Activated CD4-positive, alpha-beta T cell treated with anti-CD3 and anti-CD28 coated beads, Interleukin-2, amount 50 U/mL, for 16 hours (primary cell): ENCODE data around the gene MICAL2.

ENCODE experiments used
- DNase-seq: peaks from one replicate; pipeline ENCODE4 v3.0.0-alpha.2; 2020

MICAL2 gene

DNA sequence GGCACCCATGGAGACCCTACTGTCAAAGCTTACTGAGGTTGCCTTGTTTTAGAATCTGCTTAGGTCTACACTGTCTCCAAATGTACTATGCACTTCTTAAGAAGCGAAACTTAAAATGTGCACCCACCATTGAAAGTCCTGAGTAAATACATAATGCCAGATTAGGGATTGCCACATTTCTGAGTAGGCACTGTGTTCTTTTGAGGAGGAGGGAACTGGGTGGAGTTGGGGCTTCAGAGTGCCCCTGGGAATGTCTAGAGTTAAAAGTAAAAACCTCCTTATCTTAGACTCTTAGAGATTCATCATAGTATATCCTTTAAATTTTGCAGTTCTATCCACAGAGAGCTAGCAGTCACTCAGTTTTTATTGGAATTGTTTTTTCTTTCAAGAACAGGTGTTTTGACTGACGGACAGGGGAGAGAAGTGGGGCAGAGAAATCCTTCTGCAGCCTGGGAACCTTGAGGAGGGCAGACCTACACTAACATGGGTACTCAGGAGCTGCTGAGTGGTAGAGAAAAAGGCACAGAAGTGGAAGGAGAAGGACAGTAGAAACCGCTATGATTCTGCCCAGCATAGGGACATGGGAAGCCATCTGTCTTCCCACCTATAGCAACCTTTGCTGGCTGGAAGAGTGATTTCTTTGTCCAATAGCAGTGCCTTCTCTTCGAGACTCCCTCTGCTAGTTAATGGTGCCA, 33.4 kb upstream of the MICAL2 start:
- no peak for DNase-seq

GRCh38 chr11:12077535-12078280, 32.7 kb upstream of the MICAL2 start:
- DNase-seq = no peak

- DNase-seq = no peak
These were observed 30.4 kb upstream of the MICAL2 start for GRCh38 chr11:12079726-12080556.

- DNase-seq = no peak
These were observed 27.0 kb upstream of the MICAL2 start for GRCh38 chr11:12083380-12083779.

- DNase-seq = no peak
These were observed 26.1 kb upstream of the MICAL2 start for GRCh38 chr11:12084256-12084655.

DNA sequence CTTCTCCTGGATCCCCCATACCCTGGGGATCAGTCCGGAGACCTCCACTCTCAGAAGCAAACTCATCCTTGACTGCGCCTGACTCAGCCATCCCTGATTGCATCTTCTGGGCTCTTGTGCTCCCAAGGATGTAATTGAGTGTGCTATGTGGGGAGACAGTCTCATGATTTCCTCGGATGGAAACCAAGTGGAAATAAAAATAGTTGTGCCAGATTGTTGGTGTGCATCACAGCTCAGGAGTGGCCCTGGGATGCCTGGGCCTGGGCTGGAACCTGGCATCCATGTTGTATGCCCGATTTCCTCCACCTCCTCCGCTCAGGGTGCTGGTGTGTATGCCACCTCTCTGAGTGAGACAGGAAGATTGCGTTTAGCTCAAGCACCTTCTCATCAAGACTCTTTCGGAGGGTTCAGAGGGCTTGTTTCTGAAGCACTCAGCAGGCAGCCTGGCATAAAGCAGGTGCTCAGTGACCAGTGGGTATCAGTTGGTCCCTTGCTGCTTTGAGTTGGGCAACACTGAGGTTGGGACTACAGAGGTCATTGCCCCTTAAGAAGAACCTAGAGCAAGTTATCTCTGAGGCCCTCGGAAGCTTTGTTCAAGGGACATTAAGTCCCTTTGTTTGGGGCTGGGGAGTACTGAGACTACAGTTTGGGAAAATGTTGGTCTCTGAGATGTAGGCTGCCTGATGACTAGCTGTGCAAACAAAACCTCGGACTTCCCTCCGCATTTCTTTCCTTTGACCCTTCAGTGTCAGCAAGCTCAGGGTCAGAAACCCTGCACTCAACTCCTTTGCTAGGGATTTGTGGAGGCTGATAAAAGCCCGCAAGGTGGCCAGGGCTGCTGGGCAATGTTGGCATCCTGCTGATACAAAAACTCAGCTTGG, 24.8 kb upstream of the MICAL2 start:
- no peak for DNase-seq

DNA sequence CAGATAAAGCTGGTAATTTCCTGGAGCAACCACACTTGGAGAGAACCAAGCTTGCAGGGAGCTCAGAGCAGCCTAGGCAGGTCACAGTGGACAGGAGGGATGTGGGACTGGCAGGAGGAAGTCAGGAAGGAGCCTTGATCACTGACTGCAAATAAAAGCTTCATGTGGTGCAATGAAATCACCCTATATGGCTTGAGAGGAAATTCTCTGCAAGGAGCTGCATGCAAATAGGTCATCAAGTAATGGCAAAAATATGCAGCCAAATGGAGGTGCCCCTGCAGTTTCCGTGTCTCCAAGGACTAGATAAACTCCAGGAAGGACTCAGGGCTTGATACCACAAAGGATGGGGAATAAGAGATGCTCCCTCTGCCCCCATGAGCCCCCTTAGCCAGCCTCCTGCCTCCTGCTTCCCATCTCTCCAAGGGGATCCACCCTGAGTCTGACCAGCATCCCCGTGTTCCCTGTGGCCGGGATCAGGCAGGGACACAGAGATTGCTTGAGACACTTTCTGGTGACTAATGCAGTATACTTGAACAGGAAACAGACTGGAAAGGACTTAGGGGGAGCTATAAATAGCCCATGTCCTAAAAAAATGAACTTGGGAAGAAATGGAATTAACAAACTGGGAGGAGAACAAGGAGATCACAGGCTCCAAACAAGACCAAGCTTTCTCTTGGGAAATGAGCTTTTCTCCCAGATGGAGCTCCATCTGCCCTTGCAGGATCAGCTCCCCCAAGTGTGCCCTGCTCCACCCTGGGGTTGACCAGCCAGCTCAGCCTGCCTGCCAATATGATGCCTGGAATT, 23.9 kb upstream of the MICAL2 start:
- no peak for DNase-seq

- peak; percentile 72 for DNase-seq
These were observed 23.1 kb upstream of the MICAL2 start for GRCh38 chr11:12087075-12088004.

GRCh38 chr11:12088047-12088481, 22.3 kb upstream of the MICAL2 start:
- DNase-seq = peak; percentile 19

DNA sequence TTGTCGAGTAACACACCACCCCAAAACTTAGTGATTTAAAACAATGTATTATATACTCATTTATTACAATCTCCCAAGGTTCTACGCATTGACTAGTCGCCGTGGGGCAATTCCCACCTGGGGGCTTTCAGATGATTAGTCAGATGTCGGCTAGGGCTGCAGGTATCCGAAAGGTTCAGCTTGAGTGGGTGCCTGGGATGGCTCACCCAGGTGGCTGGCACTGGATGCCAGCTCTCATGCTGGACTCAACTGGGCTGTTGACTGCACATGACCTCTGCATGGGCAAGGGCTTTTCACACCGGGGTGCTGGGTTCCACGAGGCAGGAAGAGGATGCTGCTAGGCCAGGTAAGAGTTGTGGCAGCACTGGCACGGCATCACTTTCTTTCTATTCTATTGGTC, 21.9 kb upstream of the MICAL2 start:
- no peak for DNase-seq

- no peak for DNase-seq
These were observed 21.3 kb upstream of the MICAL2 start for GRCh38 chr11:12089041-12089440.

GRCh38 chr11:12089473-12089872, 20.9 kb upstream of the MICAL2 start:
- DNase-seq = no peak

DNA sequence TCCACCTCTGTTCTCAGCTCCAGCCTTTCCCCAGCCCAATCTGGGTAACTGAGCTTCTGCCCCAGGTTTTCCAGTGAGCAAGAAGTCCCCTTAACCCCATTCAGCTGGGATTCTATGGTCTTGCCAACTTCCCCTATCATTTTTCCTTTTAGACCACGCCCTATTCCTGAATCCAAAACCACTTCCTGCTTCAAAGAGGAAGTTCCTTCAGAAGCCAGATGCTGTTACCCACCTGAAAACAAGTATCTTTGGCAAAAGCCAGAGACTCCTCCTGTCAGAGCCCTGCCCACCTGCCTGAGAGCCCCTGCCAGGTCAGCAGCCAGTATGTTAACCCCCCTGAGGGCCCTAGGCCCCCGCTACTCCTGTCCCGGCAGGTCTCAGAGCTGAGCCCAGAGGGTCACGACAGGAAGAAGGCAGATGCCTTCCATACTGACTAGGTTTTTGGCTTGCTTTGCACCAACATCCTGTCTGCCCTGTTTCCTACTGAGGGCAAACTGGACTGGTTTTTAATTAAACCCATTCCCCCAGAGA, 20.3 kb upstream of the MICAL2 start:
- no peak for DNase-seq

DNA sequence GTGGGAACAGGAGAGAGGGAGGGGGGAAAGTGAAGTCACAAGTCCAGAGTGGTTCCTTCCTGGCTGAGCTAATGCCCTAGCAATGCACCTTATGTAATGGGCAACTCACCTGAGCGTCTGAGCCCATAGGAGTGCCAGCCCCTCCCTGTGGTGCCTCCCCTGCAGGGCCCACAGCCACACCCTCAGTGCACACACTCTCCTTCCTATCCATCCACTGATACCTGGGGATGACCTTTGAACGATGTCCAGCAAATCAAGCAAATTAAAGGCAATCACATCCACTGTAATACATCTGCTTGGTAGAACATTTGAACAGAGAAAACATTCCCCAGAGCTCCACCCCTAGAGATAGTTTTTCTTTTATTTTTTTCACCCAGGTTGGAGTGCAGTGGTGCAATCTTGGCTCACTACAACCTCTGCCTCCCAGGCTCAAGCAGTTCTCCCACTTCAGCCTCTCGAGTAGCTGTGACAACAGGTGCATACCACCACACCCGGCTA, 19.6 kb upstream of the MICAL2 start:
- no peak for DNase-seq

GRCh38 chr11:12091956-12092558, 18.3 kb upstream of the MICAL2 start:
- DNase-seq = no peak

GRCh38 chr11:12092714-12093113, 17.7 kb upstream of the MICAL2 start:
- no peak for DNase-seq

DNA sequence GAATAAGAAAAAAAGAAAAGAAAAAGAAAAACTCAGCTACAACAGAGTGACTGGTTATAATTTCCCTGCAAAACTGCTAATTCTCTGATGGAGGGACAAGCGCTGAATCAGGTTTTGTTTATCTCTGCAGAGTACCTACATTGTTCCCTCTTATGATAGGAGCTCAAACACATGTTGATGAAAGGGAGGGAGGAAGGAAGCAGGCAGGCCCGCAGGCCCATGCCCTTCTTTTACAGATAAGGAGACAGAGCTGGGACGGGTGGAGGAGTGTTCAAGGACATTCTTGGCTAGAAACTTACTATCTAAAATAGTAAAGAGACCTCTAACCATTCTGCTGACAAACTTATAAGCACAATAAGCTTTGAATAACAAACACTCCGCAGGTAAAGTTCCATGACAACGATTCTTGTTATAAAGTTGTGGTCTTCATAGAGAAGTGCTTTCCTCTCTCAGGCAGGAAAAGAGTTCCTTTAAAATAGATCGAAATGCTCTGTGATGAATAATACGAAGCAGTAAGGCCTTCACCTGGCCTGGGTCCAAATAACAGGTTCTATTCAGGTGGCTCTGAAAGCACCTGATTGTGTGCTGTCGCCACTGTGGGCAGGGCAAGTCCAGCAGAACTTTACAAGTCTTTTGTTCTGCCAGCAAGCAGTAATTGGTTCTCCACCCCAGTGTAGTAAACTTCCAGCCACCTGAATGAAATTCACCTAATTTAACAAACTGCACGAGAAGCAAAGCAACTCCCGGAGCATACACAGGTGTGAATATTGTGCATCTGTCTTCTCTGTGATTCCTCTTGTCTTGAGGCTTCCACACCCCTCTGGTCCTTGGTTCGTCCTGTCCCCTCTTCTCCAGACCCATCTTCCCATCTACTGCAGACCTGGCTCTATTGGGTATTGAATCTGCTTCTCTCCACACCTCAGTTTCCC, 15.3 kb upstream of the MICAL2 start:
- no peak for DNase-seq

DNA sequence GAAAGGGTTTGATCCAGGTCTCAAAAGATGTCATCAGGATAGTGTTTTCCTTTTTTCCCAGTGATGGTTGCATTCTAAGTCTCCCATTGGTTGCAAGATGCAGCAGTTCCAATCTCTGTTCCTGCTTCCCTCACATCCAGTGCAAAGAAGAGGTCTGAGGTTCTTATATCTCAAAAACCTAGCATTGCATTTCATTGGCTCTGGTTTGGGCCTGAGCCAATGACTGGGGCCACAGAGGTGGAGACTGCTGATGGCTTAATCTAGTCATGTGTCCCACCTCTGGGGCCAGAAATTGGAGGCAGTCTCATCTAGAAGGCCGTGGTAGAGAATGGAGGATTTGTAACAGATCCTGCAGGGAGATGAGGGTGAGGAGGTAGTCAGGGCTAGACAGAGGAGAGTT, 13.2 kb upstream of the MICAL2 start:
- no peak for DNase-seq

DNA sequence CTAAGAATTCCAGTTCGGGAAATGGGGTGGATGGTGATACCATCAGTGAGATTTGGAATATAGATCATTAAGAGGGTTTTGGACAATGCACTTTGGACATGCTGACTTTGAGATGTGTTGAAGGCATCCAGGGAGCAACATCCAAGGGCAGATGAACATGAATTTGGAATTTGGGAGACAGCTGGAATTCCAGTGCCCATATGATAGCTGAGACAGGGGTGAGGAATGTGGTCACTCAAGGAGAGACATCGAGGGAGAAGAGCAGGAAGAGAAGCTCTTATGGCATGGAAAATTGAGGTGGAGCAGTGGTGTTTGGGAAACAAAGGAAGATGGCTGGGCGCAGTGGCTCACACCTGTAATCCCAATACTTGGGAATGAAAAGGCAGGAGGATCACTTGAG, 11.8 kb upstream of the MICAL2 start:
- DNase-seq = no peak
